Esophagus squamous epithelium (tissue), 4 donors: ENCODE data around the gene GNAI2.

Source experiments
- POLR2A ChIP-seq, 4 donors: fragments of 450-650 bp; IDR thresholded peaks; one replicate each; pipeline ENCODE4 v1.6.1; 2017; ENCODE audit warnings: antibody characterized with exemption in 4 of 4, mild to moderate bottlenecking in 4 of 4, moderate library complexity in 3 of 4
- TF ChIP-seq, protein P1 (sequence below), 6 experiments: fragments of 450-650 bp in 4 of 6; fragments of 200-600 bp in 2 of 6; sonication (generic) in 2 of 6; IDR thresholded peaks; one replicate each; pipeline ENCODE4 v1.5.1; 2016 to 2019; ENCODE audit warnings: antibody characterized with exemption in 6 of 6, mild to moderate bottlenecking in 4 of 6, moderate library complexity in 4 of 6

- TF ChIP-seq, protein P1, sequence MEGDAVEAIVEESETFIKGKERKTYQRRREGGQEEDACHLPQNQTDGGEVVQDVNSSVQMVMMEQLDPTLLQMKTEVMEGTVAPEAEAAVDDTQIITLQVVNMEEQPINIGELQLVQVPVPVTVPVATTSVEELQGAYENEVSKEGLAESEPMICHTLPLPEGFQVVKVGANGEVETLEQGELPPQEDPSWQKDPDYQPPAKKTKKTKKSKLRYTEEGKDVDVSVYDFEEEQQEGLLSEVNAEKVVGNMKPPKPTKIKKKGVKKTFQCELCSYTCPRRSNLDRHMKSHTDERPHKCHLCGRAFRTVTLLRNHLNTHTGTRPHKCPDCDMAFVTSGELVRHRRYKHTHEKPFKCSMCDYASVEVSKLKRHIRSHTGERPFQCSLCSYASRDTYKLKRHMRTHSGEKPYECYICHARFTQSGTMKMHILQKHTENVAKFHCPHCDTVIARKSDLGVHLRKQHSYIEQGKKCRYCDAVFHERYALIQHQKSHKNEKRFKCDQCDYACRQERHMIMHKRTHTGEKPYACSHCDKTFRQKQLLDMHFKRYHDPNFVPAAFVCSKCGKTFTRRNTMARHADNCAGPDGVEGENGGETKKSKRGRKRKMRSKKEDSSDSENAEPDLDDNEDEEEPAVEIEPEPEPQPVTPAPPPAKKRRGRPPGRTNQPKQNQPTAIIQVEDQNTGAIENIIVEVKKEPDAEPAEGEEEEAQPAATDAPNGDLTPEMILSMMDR (IDR thresholded peaks at IDR 0.05) = no peak
- TF ChIP-seq POLR2A (IDR thresholded peaks at IDR 0.05) = no peak
Observed at GRCh38 chr3:50268276-50268675, 32.3 kb downstream of the GNAI2 start.
